ENCODE results near the gene CTPS2.

Gene CTPS2

GRCh38 chrX:16544969-16545368, 167.5 kb downstream of the CTPS2 start:
- DNase-seq, result no peak

All from NCI-H2227 treated with DMSO at 0.1 percent for 48 hours (cell line).